Endothelial cell of umbilical vein (primary cell): Measurements from ENCODE around the gene BRD1. TPM values are rescaled to one million over a fixed set of nuclear protein-coding genes. Genes with fewer than 3 reads are reported as not detected.

Source experiments
- BruUV-seq: library from RNA; stranded (reverse); fragments of 400-500 nt; replicated peaks from 2 replicates; lab custom pipeline; 2021; lab: Mats Ljungman, UMichigan
- CTCF ChIA-PET: fragments of 300-600, 350-600 bp; sonication (Branson Sonifier 250); formaldehyde crosslinking; loops from one replicate; lab custom pipeline; 2021; ENCODE audit warnings: antibody characterized with exemption, inconsistent platforms; lab: Charles Lee
- POLR2A ChIA-PET: fragments of 300-600, 350-600 bp; sonication (Branson Sonifier 250); formaldehyde crosslinking; loops from one replicate; lab custom pipeline; 2021; ENCODE audit warnings: antibody characterized with exemption, inconsistent platforms; lab: Charles Lee
- DNase-seq: peaks from one replicate; pipeline ENCODE4 v3.0.0-alpha.2; 2011; ENCODE audit warnings: low read depth, low spot score
- FAIRE-seq: peaks from 2 replicates; lab custom pipeline; 2011; peaks lifted over from hg19 to GRCh38; lab: Jason Lieb, UNC
- H2AFZ ChIP-seq: 2 replicates; pipeline ENCODE4 v1.6.0; 2012; ENCODE audit warnings: low read depth, low read length, control low read depth, inconsistent platforms
- H3K27ac ChIP-seq: 2 replicates; pipeline ENCODE4 v1.5.1; 2011; ENCODE audit warnings: low read depth, mild to moderate bottlenecking, control low read depth, low read length, moderate library complexity; ENCODE audit not compliant: insufficient read depth
- H3K27me3 ChIP-seq, 2 experiments: 2 replicates each; pipeline versions ENCODE4 v1.6.0 to v1.6.1; 2011; ENCODE audit warnings: low read length in 2 of 2, mixed read lengths in 1 of 2; ENCODE audit not compliant: control insufficient read depth in 2 of 2, insufficient read depth in 2 of 2
- H3K36me3 ChIP-seq, 2 experiments: 2 replicates in 1 of 2; 3 replicates in 1 of 2; pipeline ENCODE4 v1.5.1; 2011; ENCODE audit warnings: low read length in 2 of 2, mild to moderate bottlenecking in 1 of 2, moderate library complexity in 1 of 2; ENCODE audit not compliant: control insufficient read depth in 2 of 2, insufficient read depth in 2 of 2; ENCODE audit errors: extremely low read depth in 1 of 2
- H3K4me1 ChIP-seq: 3 replicates; pipeline ENCODE4 v1.5.1; 2011; ENCODE audit warnings: mild to moderate bottlenecking, low read length; ENCODE audit not compliant: control insufficient read depth, insufficient read depth; ENCODE audit errors: extremely low read depth
- H3K4me2 ChIP-seq: 2 replicates; pipeline ENCODE4 v1.6.1; 2011; ENCODE audit warnings: low read length, control low read depth, mixed read lengths; ENCODE audit not compliant: insufficient read depth
- H3K4me3 ChIP-seq, 3 experiments: fragments of 200-600 bp in 1 of 3; sonication (generic), shearing (Covaris generic) in 1 of 3; replicated peaks in 1 of 3; 2 replicates each; pipeline ENCODE4 v1.5.1; 2011 to 2016; ENCODE audit warnings: control low read depth in 3 of 3, low read length in 3 of 3, mild to moderate bottlenecking in 2 of 3, inconsistent platforms in 1 of 3, low read depth in 1 of 3, moderate library complexity in 1 of 3; ENCODE audit not compliant: insufficient read depth in 1 of 3
- H3K79me2 ChIP-seq: 2 replicates; pipeline ENCODE4 v1.6.0; 2012; ENCODE audit warnings: low read length, inconsistent platforms; ENCODE audit not compliant: control insufficient read depth, insufficient read depth
- H3K9ac ChIP-seq: replicated peaks from 2 replicates; pipeline ENCODE3; 2011; ENCODE audit warnings: low read length, control low read depth; ENCODE audit not compliant: insufficient read depth; ENCODE audit errors: extremely low read depth
- H3K9me1 ChIP-seq: replicated peaks from 3 replicates; pipeline ENCODE4 v1.6.0; 2011; ENCODE audit warnings: mild to moderate bottlenecking, low read length; ENCODE audit not compliant: control insufficient read depth, insufficient read depth; ENCODE audit errors: extremely low read depth
- H3K9me3 ChIP-seq: replicated peaks from 2 replicates; pipeline ENCODE4 v1.5.1; 2012; ENCODE audit warnings: low read length, inconsistent platforms; ENCODE audit not compliant: control insufficient read depth, insufficient read depth
- H4K20me1 ChIP-seq: replicated peaks from 2 replicates; pipeline ENCODE3; 2011; ENCODE audit warnings: mild to moderate bottlenecking, low read length; ENCODE audit not compliant: control insufficient read depth, insufficient read depth; ENCODE audit errors: extremely low read depth
- CTCF ChIP-seq, 2 donors: IDR thresholded peaks; 1 replicate in 1 of 2; 2 replicates in 1 of 2; pipeline ENCODE4 v1.5.1; 2011; ENCODE audit warnings: low read length in 2 of 2, mild to moderate bottlenecking in 2 of 2, moderate library complexity in 2 of 2, control low read depth in 1 of 2, inconsistent platforms in 1 of 2, low read depth in 1 of 2; ENCODE audit not compliant: insufficient read depth in 1 of 2; ENCODE audit errors: extremely low read depth in 1 of 2
- EZH2 ChIP-seq: IDR thresholded peaks from 2 replicates; pipeline ENCODE4 v1.6.1; 2012; ENCODE audit warnings: borderline replicate concordance, low read depth, mild to moderate bottlenecking, moderate library complexity, low read length, inconsistent platforms; ENCODE audit not compliant: severe bottlenecking
- FOS ChIP-seq: IDR thresholded peaks from 2 replicates; pipeline ENCODE4 v1.6.1; 2011; ENCODE audit warnings: mild to moderate bottlenecking, low read length, moderate library complexity, borderline replicate concordance; ENCODE audit not compliant: insufficient read depth
- GATA2 ChIP-seq: IDR thresholded peaks from 2 replicates; pipeline ENCODE4 v1.7.0; 2011; ENCODE audit warnings: low read depth, mild to moderate bottlenecking, moderate library complexity, mixed read lengths, low read length; ENCODE audit not compliant: insufficient read length, insufficient read depth
- JUN ChIP-seq: IDR thresholded peaks from 2 replicates; pipeline ENCODE4 v1.6.1; 2011; ENCODE audit warnings: borderline replicate concordance, low read depth; ENCODE audit not compliant: insufficient read length, insufficient read depth
- MAX ChIP-seq: IDR thresholded peaks from 2 replicates; pipeline ENCODE4 v1.6.1; 2011; ENCODE audit not compliant: insufficient read depth, insufficient read length
- MYC ChIP-seq: IDR thresholded peaks from one replicate; pipeline ENCODE4 v1.6.1; 2011; ENCODE audit warnings: mild to moderate bottlenecking, low read depth, low read length
- POLR2A ChIP-seq: IDR thresholded peaks from 2 replicates; pipeline ENCODE4 v1.6.1; 2012; ENCODE audit warnings: low read depth, mild to moderate bottlenecking, control low read depth, low read length
- POLR2AphosphoS5 ChIP-seq: IDR thresholded peaks from 2 replicates; pipeline ENCODE4 v1.6.1; 2012; ENCODE audit warnings: low read depth, mild to moderate bottlenecking, control low read depth, low read length, moderate library complexity; ENCODE audit not compliant: insufficient read depth
- dilution Hi-C: fragments of 300-500 bp; cut with MboI; formaldehyde crosslinking; loops from one replicate; pipeline ENCODE4 v1.15.0; 2019; ENCODE audit warnings: low sequenced_read_pairs; ENCODE audit not compliant: extremely low pct_ligation_motif_present
- intact Hi-C: fragments of 100-400 bp; cut with micrococcal nuclease; formaldehyde crosslinking; loops from one replicate; pipeline ENCODE4 v1.10.0; 2022
- polyA plus RNA-seq, 4 experiments: library from polyadenylated mRNA; depleted of rRNA in 3 of 4; stranded (reverse) in 3 of 4; unstranded in 1 of 4; fragments of >200 nt; gene quantifications; 2 replicates each; pipeline versions ENCODE4 v1.2.1 to v1.2.3, GENCODE V29; 2011 to 2012; ENCODE audit warnings: missing spikeins in 1 of 4
- total RNA-seq: library from RNA; stranded (reverse); gene quantifications from 2 replicates; pipeline ENCODE4 v1.2.3, GENCODE V29; 2021

BRD1 gene
- total and polyA plus RNA-seq, 2 donors (not counting 3 experiments of a cell fraction or from before 2014, with no cell fraction given): 8.1 to 41.1 TPM

GRCh38 chr22:49726022-49726681 is 101.5 kb downstream of the BRD1 start:
- TF ChIP-seq GATA2 (no peak), MYC (no peak), FOS (no peak), JUN (no peak), CTCF (IDR thresholded peaks at IDR 0.05; ENCODE audit: extremely low read depth in 1 of 2, insufficient read depth in 1 of 2, low read depth in 1 of 2, low read length in 2 of 2) (no peak), EZH2 (no peak), POLR2A (no peak), MAX (no peak), POLR2AphosphoS5 (no peak)

More at GRCh38 chr22:49726022-49726681, 101.5 kb downstream of the BRD1 start:
- Histone ChIP-seq H4K20me1 (no peaks in the 10 kb centered on the region), H3K9ac (no peak overlapping the region), H3K27me3 (peaks cover 5 to 6% of the 10 kb centered on the region in 2 experiments), H3K4me3 (no peak overlapping the region), H2AFZ (no peak overlapping the region), H3K27ac (no peak overlapping the region), H3K36me3 (no peaks in the 10 kb centered on the region), H3K4me2 (no peak overlapping the region), H3K9me1 (no peaks in the 10 kb centered on the region), H3K79me2 (no peaks in the 10 kb centered on the region), H3K9me3 (no peaks in the 10 kb centered on the region), H3K4me1 (peaks cover 8% of the 10 kb centered on the region)
- dilution Hi-C loops: no loop called here
- intact Hi-C loops: loop anchor here (10.0 kb wide), 2 partner anchors 421 to 1151 kb away; no protein-coding TSS in a partner anchor
- BruUV-seq: no TSS peak
- ChIA-PET CTCF (interaction anchor here (0.8 to 4.3 kb wide), 2 partner anchors 90 to 93 kb away, joined by 4 to 17 read pairs; no protein-coding TSS in a partner anchor), POLR2A (no interaction called here)
- FAIRE-seq (no peak), DNase-seq (no peak)
